ENCODE results near the gene ZNF385A.
A peak's percentile ranks its signal among the peaks of the same experiment; 100 is the strongest.

The ZNF385A gene

DNA sequence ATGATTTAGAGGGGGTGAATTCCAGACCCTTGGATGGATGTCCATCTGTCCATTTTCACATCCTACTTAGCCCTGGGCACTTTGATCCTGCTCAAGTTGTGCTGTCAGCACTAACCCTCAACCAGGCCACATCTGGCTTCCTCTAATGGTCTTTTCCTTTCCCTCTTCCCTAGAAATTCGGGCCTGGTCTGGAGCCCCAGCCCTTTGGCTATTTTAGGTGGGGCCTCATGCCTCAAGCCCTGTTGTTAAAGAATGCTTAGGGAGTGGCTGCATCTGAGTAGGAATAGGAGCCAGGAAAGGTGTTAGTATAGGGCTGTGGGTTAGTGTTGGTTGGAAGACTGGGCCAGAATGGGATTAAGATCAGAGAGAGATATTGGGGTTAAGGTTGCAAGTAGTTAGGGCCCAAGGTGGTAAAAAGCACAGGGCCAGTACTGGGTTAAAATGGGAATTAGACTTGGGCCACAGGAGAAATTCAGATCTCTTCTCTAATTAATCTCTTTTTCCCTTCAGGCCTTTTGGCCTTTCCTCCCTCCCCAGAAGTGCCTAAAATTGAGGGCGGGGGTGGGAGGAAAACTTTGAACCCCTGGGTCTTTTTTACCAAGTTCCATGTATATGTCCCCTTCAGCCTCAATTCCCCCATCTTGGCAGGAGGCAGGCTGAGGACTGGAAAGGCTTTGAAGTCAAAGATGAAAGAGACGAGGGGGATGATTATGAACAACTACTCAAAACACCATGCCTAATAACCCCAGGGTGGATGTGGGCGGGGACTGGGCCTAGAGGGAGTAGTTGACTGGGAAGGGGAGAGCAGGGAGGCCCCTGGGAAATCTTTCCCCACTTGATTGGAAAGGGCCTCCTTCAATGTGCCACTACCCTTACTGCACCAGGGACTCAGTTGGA, 4.0 kb upstream of the ZNF385A start:
- Histone ChIP-seq H3K36me3 (ENCODE audit: control insufficient read depth, insufficient read depth, low read length) (peaks cover 2% of the 10 kb centered on the region), H3K9me3 (ENCODE audit: control insufficient read depth, insufficient read depth, low read length) (no peaks in the 10 kb centered on the region), H3K4me3 (ENCODE audit: low read depth, low read length) (peak overlapping the region; percentile 4), H3K9ac (ENCODE audit: low read depth, low read length) (no peak overlapping the region), H3K27me3 (ENCODE audit: control insufficient read depth, insufficient read depth, low read length) (peaks cover 7% of the 10 kb centered on the region), H3K4me1 (ENCODE audit: control insufficient read depth, insufficient read depth, low read length) (peaks cover 61% of the 10 kb centered on the region)

DNA sequence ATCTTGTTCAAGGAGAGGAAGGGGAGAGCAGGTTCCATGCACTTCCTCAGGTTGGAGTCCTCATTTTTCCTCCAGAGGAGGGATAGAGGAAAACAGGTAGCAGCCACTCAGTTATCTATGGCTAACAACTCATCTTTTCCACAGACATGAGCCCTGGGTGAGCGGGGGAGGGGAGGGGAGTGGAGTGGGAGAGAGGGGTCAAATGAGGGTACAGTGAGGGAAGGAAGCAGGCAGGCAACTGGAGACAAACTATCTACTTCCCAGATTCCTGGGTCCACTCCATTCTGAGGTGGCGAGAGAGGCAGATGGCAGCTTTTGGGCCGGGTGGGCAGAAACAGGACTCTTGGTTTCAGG, 2.6 kb upstream of the ZNF385A start:
- H3K27me3 ChIP-seq (ENCODE audit: control insufficient read depth, insufficient read depth, low read length), result no peaks in the 10 kb centered on the region
- H3K9ac ChIP-seq (ENCODE audit: low read depth, low read length), result no peak overlapping the region
- peak overlapping the region; percentile 18 for H3K4me3 ChIP-seq (ENCODE audit: low read depth, low read length)
- H3K36me3 ChIP-seq (ENCODE audit: control insufficient read depth, insufficient read depth, low read length), result peaks cover 2% of the 10 kb centered on the region
- no peaks in the 10 kb centered on the region for H3K9me3 ChIP-seq (ENCODE audit: control insufficient read depth, insufficient read depth, low read length)
- peaks cover 60% of the 10 kb centered on the region for H3K4me1 ChIP-seq (ENCODE audit: control insufficient read depth, insufficient read depth, low read length)

DNA sequence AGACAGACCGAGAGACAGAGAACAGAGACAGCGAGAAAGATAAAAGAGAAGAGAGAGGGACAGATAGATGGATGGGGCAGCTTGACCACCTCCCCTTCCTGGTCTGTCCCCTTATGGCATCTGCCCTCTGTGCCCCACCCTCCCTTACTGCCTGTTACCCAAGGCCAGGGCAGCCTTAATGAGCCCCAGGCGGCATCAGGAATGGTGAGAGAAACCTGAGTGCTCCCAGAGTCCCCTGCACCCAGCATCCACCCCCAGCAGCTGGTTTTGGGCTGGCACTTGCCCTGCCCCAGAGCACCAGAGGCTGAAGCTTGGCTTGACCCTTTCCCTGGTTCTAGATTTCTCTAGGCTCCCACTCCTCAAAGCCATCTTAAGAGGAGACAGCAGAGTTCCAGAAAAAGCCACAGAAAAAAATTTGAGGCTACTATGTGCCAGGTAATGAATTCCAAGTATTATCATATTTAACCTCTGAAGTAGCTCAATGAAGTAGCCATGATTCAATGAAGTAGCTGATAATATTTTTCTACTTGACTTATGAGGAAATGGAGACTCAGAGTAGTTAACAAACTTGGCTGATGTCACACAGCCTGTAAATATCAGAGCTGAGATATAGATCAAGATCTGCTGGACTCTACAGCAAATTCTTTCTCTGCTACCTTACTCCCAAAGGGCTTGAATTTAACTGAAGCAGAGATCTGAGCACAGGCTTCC, 2.0 kb upstream of the ZNF385A start:
- Histone ChIP-seq H3K9me3 (ENCODE audit: control insufficient read depth, insufficient read depth, low read length) (no peaks in the 10 kb centered on the region), H3K27me3 (ENCODE audit: control insufficient read depth, insufficient read depth, low read length) (no peaks in the 10 kb centered on the region), H3K9ac (ENCODE audit: low read depth, low read length) (no peak overlapping the region), H3K4me1 (ENCODE audit: control insufficient read depth, insufficient read depth, low read length) (peaks cover 56% of the 10 kb centered on the region), H3K4me3 (ENCODE audit: low read depth, low read length) (peak overlapping the region; percentile 12), H3K36me3 (ENCODE audit: control insufficient read depth, insufficient read depth, low read length) (peaks cover 2% of the 10 kb centered on the region)

DNA sequence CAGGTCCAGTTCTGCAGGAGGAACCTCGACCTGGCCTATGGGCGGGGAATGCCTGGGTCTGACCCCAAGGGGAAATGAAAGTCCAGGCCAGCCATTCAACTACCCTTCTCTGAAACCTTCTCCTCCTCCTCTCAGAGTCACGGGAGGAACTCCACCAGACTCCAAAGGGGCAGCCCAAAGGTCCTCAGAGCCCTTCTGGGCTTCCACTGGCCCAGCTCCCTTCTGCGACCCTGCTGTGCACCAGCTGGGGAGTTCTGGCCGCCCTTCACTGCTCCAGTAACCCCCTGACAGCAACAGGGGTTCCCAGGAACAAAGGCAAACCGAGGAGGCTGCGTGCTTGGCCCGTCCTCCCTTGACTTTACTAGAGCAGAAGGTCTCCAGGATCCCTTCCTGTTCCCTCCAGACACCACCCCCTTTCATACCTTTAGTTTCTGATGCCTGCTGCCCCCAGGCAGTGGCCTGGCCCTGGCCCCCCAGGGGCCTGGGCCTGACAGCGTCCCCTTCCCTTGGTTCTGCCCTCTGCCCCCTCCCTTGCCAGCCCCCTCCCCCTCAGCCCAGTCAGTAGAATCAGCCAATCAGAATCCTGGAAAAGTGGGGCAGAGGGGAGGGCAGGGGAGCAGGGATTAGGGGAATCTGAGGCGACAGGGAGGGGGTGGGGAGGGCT, 850 bp upstream of the ZNF385A start:
- Histone ChIP-seq H3K4me3 (ENCODE audit: low read depth, low read length) (peak overlapping the region; percentile 36), H3K9me3 (ENCODE audit: control insufficient read depth, insufficient read depth, low read length) (no peaks in the 10 kb centered on the region), H3K9ac (ENCODE audit: low read depth, low read length) (peak overlapping the region; percentile 37), H3K36me3 (ENCODE audit: control insufficient read depth, insufficient read depth, low read length) (peaks cover 2% of the 10 kb centered on the region), H3K4me1 (ENCODE audit: control insufficient read depth, insufficient read depth, low read length) (peaks cover 56% of the 10 kb centered on the region), H3K27me3 (ENCODE audit: control insufficient read depth, insufficient read depth, low read length) (no peaks in the 10 kb centered on the region)

DNA sequence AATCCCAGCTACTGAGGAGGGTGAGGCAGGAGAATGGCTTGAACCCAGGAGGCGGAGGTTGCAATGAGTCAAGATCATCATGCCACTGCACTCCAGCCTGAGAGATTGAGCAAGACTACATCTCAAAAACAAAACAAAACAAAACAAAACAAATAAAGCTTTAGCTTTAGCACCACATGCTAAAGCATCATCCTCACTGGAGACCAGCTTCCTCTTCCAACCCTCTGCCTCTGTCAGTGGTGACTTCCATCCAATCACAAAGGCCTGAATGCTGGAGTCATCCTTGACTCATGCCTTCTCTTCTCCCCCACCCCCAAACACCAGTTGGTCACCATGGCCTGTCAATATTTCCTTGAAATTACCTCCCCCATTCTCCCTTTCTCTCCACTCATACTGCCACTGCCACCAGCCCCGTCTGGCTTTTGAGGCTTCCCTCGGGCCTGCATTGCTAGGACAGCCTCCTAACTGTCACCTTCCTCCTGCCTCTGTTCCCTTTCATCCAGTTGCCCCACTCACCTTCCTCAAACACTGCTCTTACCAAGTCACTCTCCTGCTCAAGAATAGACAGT, 1.4 kb downstream of the ZNF385A start:
- Histone ChIP-seq H3K4me1 (ENCODE audit: control insufficient read depth, insufficient read depth, low read length) (peaks cover 49% of the 10 kb centered on the region), H3K9ac (ENCODE audit: low read depth, low read length) (no peak overlapping the region), H3K9me3 (ENCODE audit: control insufficient read depth, insufficient read depth, low read length) (no peaks in the 10 kb centered on the region), H3K4me3 (ENCODE audit: low read depth, low read length) (no peak overlapping the region), H3K27me3 (ENCODE audit: control insufficient read depth, insufficient read depth, low read length) (peaks cover 6% of the 10 kb centered on the region), H3K36me3 (ENCODE audit: control insufficient read depth, insufficient read depth, low read length) (peaks cover 3% of the 10 kb centered on the region)

DNA sequence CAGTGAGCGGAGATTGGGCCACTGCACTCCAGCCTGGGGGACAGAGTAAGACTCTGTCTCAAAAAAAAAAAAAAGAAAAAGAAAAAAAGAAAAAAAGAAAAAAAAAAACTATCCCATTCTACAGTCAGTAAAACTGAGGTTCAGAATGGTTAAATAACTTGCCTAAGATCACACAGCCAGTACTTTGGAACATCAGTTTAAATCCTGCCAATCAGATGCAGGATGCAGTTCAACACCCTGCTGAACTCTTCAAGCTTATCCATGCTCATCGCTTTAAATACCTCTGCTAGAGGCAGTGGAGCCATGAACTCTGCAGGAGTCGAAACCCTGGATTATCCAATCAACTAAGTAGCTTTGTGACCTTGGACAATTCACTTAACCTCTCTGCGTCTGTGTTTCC, 3.4 kb downstream of the ZNF385A start:
- H3K9me3 ChIP-seq (ENCODE audit: control insufficient read depth, insufficient read depth, low read length), result no peaks in the 10 kb centered on the region
- peaks cover 17% of the 10 kb centered on the region for H3K27me3 ChIP-seq (ENCODE audit: control insufficient read depth, insufficient read depth, low read length)
- H3K9ac ChIP-seq (ENCODE audit: low read depth, low read length), result no peak overlapping the region
- no peak overlapping the region for H3K4me3 ChIP-seq (ENCODE audit: low read depth, low read length)
- peaks cover 31% of the 10 kb centered on the region for H3K4me1 ChIP-seq (ENCODE audit: control insufficient read depth, insufficient read depth, low read length)
- H3K36me3 ChIP-seq (ENCODE audit: control insufficient read depth, insufficient read depth, low read length), result peaks cover 8% of the 10 kb centered on the region

DNA sequence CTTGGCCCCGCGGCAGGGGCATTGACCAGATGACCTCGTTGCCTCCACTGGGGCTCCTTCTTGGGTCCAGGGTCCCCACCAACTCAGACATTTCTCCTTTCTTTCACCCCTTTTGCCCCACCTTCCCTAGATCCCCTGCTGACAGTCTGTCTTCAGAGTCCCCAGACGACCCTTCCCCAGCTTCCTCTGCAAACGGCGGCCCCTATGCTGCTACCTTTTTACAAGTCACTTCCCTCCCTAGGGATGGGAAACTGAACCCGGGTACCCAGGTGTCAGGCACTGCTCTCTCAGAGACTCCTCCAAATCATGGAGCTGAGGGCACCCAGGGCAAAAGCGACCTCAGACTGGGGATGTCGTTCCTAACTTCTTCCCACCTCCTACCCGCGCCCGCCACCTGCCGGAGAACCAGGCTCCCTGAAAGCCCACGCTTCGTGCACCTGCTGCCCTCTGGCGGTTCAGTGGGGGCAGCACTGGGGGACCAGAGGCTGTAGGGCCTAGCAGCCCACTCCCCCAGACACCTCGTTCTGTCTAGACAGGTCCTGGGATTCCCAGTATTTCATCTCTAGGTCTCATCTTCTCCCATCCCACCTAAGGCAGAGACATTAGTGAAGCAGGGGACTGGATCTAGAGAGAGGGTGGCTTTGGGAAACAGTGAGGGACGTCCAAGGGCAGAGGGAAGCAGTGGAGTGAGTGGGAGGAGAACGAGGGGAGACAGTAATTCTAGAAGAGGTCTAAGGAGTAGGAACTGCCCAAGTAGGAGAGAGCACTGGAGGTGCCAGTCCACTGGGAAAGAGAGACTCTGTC, 4.9 kb downstream of the ZNF385A start:
- H3K36me3 ChIP-seq (ENCODE audit: control insufficient read depth, insufficient read depth, low read length), result peaks cover 10% of the 10 kb centered on the region
- no peaks in the 10 kb centered on the region for H3K9me3 ChIP-seq (ENCODE audit: control insufficient read depth, insufficient read depth, low read length)
- peak overlapping the region; percentile 55 for H3K4me3 ChIP-seq (ENCODE audit: low read depth, low read length)
- peaks cover 17% of the 10 kb centered on the region for H3K27me3 ChIP-seq (ENCODE audit: control insufficient read depth, insufficient read depth, low read length)
- no peak overlapping the region for H3K9ac ChIP-seq (ENCODE audit: low read depth, low read length)
- peaks cover 19% of the 10 kb centered on the region for H3K4me1 ChIP-seq (ENCODE audit: control insufficient read depth, insufficient read depth, low read length)

DNA sequence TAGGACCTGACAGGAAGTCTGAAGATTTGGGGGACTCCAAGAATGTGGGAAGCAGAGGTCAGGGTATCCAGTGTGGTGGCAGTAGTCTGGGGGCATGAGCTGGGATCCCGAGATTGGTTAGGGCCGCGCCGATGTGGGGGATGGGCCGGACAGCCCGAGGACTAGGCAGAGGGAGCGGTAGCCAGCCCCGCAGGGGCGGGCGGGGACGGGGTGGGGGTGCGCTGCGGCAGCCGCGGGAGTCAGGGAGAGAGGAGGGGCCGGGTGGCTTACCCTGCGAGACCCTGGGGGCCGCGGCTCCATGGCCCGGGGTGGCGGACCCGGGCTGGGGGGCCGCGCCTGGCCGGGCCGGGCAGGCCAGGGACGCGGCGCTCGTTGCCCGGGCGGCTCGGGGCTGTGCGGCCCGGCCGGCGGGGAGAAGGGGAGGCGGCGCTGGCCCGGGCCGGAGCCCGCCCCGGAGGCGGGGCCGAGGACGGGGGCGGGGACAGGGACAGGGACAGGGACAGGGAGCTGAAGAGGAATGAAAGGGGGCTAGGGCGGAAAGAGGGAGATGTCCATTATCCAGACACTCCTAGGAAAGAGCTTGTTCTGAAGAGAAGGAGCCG, 5.6 kb downstream of the ZNF385A start:
- Histone ChIP-seq H3K27me3 (ENCODE audit: control insufficient read depth, insufficient read depth, low read length) (peaks cover 17% of the 10 kb centered on the region), H3K36me3 (ENCODE audit: control insufficient read depth, insufficient read depth, low read length) (peaks cover 11% of the 10 kb centered on the region), H3K4me3 (ENCODE audit: low read depth, low read length) (peak overlapping the region; percentile 55), H3K4me1 (ENCODE audit: control insufficient read depth, insufficient read depth, low read length) (peaks cover 17% of the 10 kb centered on the region), H3K9ac (ENCODE audit: low read depth, low read length) (no peak overlapping the region), H3K9me3 (ENCODE audit: control insufficient read depth, insufficient read depth, low read length) (no peaks in the 10 kb centered on the region)

DNA sequence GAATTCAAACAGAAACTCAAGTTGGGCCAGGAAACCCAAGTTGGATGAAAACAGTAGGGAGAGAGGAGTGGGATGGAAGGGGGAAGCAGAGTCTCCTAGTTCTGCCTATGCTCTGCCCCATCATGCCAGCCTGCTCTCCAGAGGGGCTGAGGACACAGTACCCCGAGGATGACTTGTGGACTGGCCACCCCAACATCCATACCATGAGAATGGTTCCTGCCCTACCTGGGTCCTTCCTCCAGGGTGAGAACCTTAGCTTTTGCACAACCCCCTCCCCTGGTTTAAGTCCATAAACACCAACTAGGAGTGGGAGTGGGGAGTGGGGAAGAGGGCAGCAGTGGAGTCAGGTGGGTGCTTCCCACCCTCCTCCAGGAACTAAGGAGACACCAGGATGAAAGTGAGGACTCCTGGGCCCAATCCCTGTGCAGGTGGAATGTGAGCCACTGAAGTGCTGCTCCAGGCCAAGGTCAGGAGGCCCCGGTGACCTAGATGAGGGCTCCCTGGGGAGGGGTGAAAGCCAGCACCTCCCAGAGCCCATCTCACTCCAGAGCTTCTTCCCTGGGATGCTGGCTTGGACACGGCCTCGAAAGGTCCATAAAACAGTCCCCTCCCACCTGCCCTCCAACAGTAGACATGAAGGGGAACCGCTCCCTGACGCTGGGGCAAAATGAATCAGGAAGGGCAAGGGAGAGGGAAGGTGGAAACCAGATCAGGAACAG, 6.6 kb downstream of the ZNF385A start:
- Histone ChIP-seq H3K27me3 (ENCODE audit: control insufficient read depth, insufficient read depth, low read length) (peaks cover 17% of the 10 kb centered on the region), H3K36me3 (ENCODE audit: control insufficient read depth, insufficient read depth, low read length) (peaks cover 17% of the 10 kb centered on the region), H3K4me3 (ENCODE audit: low read depth, low read length) (peak overlapping the region; percentile 46), H3K4me1 (ENCODE audit: control insufficient read depth, insufficient read depth, low read length) (peaks cover 17% of the 10 kb centered on the region), H3K9ac (ENCODE audit: low read depth, low read length) (no peak overlapping the region), H3K9me3 (ENCODE audit: control insufficient read depth, insufficient read depth, low read length) (no peaks in the 10 kb centered on the region)

DNA sequence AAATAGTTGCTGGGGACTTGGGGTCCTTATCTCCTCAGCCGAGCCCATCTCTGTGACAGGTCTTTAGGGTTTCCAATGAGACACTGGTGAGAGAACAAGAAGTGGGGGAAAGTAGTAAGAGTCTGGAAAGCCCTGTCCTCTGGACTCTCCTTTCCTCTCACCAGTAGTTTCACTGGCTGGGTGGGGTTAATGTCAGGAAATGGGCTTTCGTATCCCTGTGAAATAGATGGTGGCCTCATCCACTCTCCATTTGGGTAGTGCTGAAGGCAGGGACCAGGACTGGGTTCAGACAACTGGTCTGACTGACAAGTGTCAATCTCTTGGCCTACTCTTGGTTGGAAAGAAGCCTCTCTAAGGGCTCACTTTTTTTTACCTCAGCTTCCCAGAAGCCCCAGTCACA, 7.5 kb downstream of the ZNF385A start:
- no peak overlapping the region for H3K9ac ChIP-seq (ENCODE audit: low read depth, low read length)
- H3K4me1 ChIP-seq (ENCODE audit: control insufficient read depth, insufficient read depth, low read length), result peaks cover 17% of the 10 kb centered on the region
- H3K36me3 ChIP-seq (ENCODE audit: control insufficient read depth, insufficient read depth, low read length), result peaks cover 17% of the 10 kb centered on the region
- no peaks in the 10 kb centered on the region for H3K9me3 ChIP-seq (ENCODE audit: control insufficient read depth, insufficient read depth, low read length)
- H3K27me3 ChIP-seq (ENCODE audit: control insufficient read depth, insufficient read depth, low read length), result peaks cover 17% of the 10 kb centered on the region
- no peak overlapping the region for H3K4me3 ChIP-seq (ENCODE audit: low read depth, low read length)

Data from iPS-15b (cell line).